Epithelial cell of proximal tubule (primary cell): ENCODE measurements around the gene TGM5. TPM values are rescaled to one million over a fixed set of nuclear protein-coding genes. Genes with fewer than 3 reads are reported as not detected.
A peak's percentile ranks its signal among the peaks of the same experiment; 100 is the strongest.

Experiments used
- DNase-seq: peaks from one replicate; pipeline ENCODE4 v3.0.0-alpha.2; 2011; ENCODE audit warnings: low read depth
- H3K4me3 ChIP-seq: 2 replicates; pipeline ENCODE4 v1.5.1; 2011; ENCODE audit warnings: low read depth, mild to moderate bottlenecking, low read length
- total RNA-seq: library from RNA; depleted of rRNA; stranded (reverse); fragments of >200 nt; gene quantifications from 2 replicates; pipeline ENCODE4 v1.2.3, GENCODE V29; 2015
- TF ChIP-seq, protein P1 (sequence below): conservative IDR thresholded peaks from 2 replicates; pipeline ENCODE4 v1.5.1; 2012; ENCODE audit warnings: low read depth, mild to moderate bottlenecking, low read length

The TGM5 gene
- total RNA-seq, 1 donor from 2014 or later = 0.06 TPM

DNA sequence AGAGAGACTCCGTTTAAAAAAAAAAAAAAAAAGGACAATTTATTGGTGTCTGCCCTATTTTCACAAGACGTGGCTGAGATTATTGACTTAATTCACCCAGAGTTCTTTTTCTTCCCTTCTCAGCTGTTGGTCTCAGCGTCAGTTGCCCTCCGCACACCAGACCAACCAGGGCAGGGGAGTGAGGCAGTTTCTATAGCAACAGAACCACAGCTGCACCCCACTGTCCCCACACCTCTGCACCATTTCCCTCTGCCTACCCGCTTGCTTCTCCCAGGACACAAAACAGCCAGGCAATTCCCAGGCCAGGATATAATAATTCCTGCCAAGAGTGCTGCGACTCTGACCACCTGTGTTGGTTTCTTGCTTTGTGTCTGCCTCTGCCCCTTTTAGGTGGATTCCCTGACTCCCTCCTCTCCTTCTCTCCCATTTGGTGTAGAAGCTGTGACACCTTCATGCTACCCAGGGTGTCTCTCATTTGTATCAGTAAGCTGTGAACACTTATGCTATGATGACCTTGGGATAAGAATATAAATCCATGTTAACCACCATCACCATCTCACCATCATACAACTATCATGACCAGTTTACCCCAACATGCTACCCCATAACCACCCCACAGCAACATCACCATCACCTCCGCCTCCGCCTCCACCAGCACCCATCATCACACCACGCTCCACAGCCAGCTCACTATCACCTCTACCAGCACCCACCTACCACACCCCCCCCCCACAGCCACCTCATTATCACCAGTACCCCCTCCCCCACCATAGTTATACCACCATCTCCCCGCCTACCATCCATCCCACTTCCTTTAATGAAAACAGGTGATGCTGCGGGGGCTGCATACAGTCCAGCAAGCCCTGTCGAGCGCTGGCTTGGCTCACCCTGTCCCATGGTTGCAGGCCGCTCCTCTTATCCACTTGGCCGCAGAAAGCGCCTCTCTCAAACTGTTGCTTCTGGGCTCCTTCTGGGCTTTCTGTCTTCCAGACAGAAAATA is 46.5 kb downstream of the TGM5 start:
- H3K4me3 ChIP-seq = no peak overlapping the region
- TF ChIP-seq, protein P1, sequence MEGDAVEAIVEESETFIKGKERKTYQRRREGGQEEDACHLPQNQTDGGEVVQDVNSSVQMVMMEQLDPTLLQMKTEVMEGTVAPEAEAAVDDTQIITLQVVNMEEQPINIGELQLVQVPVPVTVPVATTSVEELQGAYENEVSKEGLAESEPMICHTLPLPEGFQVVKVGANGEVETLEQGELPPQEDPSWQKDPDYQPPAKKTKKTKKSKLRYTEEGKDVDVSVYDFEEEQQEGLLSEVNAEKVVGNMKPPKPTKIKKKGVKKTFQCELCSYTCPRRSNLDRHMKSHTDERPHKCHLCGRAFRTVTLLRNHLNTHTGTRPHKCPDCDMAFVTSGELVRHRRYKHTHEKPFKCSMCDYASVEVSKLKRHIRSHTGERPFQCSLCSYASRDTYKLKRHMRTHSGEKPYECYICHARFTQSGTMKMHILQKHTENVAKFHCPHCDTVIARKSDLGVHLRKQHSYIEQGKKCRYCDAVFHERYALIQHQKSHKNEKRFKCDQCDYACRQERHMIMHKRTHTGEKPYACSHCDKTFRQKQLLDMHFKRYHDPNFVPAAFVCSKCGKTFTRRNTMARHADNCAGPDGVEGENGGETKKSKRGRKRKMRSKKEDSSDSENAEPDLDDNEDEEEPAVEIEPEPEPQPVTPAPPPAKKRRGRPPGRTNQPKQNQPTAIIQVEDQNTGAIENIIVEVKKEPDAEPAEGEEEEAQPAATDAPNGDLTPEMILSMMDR = no peak
- DNase-seq = no peak

DNA sequence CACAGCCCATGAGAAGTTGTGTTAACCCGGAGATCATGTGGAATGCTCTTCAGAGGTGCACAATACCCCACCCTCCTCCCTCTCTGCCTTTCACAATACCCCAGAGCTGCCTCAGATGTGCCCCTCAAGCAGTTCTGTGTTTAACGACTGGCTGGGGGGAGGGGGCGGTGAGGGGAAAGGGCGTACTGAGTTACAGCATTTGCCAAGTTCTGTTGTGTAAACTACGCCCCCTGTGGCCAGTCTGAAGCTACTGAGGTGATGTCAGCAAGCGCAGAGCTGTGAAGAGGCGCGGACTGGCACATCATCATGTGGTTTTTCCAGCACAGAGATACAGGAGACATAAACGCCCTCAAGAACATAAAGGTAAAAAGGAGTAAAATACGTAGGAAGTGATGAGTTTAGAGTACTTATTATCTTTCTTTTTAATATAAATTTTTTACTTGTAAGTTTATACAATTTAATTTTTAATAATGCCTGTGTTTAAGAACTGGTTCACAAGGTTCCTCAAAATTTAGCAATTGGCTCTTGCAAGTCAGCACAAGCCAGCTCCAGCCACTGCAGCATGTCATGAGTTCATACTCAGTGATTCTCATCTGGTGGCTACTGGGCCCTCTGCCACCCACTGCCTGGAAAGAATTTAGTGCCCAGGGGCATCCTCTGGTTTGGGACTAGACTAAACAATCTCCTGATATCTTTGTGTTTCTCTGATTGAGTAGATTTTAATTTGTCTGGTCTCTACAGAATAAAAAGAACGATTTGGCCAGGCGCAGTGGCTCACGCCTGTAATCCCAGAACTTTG is 47.6 kb downstream of the TGM5 start:
- DNase-seq = no peak
- TF ChIP-seq, protein P1 = peak; percentile 25
- no peak overlapping the region for H3K4me3 ChIP-seq

- DNase-seq = no peak
- TF ChIP-seq, protein P1 = no peak
Measured at GRCh38 chr15:43215961-43216360, 50.8 kb downstream of the TGM5 start.

DNA sequence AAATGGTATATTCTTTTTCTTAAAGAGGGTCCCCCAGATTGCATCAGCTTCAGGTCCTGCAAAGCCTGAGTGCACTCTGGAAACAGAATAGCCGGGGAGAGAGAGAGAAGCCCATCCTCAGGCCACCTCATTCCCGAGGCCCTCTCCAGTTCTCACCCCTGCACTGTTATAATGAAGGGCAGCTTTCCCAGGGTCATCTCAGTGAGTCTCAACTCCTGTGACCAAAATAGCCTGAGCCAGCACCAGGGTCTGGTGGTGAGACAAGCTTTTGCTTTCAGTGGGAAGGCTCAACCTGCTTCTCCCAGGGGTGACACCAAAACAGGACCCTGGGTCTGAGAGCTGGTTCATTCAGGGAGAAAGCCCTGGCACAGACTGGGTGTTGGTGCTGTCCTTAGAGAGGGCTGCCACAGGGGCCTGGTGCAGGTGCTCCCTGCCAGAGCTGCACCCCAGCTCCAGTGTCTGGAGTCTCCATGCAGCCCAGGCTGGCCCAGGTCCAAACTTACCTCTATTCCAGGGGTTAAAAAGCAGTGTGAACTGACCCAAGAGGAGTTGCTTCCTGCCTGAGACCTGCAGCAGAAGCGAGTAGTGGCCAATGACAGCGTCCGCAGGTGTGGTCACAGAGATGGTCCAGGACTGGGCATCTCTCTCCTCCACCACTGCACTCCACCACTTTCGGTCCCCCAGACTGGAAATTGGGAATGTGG is 52.0 kb downstream of the TGM5 start:
- DNase-seq = no peak
- TF ChIP-seq, protein P1 = no peak
- no peak overlapping the region for H3K4me3 ChIP-seq

More at GRCh38 chr15:43215961-43216360, 50.8 kb downstream of the TGM5 start:
- H3K4me3 ChIP-seq = no peak overlapping the region

DNA sequence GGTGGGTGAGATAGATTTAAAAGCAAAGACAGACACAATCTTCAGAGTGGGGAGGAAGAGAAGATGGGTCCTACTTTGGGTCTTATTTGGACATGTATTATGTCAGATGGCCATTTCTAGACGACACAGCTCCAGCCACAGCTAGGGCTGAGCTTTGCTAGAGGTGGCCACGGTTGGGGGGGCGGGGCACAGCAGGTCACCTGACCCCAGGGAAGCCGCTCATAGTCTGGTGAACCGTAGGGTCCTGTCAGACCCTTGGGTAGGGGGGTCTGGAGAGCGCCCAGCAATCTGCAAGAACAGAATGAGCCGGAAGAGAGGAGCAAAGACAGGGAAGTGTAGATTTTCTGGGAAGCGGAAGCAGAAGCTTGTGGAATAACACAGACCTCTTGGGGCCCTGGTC is 52.6 kb downstream of the TGM5 start:
- no peak for DNase-seq
- H3K4me3 ChIP-seq = no peak overlapping the region
- TF ChIP-seq, protein P1 = no peak

DNA sequence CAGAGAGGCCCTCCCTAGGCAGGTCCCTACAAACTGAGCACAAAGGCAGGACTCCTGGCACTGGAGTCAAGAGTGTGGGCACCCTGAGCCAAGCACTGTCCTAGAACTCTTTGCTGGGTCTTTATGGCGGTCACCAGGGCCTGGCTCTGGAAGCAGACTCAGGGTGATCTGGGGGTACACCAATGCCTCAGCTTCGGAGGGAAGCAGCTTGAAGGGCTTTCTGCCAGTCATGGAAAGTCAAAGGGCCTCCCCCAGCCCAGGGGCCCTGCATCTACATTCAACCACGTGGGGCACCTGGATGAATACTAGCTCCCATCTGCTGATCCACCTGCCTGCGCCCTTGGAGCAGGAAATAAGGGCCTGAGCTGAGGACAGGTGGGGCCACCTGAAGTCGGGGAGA is 53.3 kb downstream of the TGM5 start:
- H3K4me3 ChIP-seq = no peak overlapping the region
- TF ChIP-seq, protein P1 = no peak

More for the DNA sequence above, 53.3 kb downstream of the TGM5 start:
- DNase-seq = no peak
